Activated CD4-positive, alpha-beta T cell treated with anti-CD3 and anti-CD28 coated beads, Interleukin-2, amount 50 U/mL, for 24 hours (primary cell): ENCODE data around the gene ZNF329.
A peak's percentile ranks its signal among the peaks of the same experiment; 100 is the strongest.
"Not testable (repeated sequence)": the region's sequence is repeated elsewhere in the genome, so short reads cannot be mapped to it uniquely, and the experiment has no call there.

Source experiments
- DNase-seq, 2 donors: peaks; one replicate each; pipeline ENCODE4 v3.0.0-alpha.2; 2020; ENCODE audit warnings: low read depth in 1 of 2, low spot score in 1 of 2

ZNF329 gene

GRCh38 chr19:58150328-58150921, at the start of gene ZNF329:
Gene ZNF329 (minus strand): TSS chr19:58150789. CDS start chr19:58129503, 21,286 bp downstream.
- DNase-seq: peak; percentile 90 to 95

GRCh38 chr19:58196901-58197616, 46.5 kb upstream of the ZNF329 start:
- no peak for DNase-seq

- DNase-seq: no peak
Measured at GRCh38 chr19:58183817-58184215, 33.2 kb upstream of the ZNF329 start.

- peak; percentile 86 to 87 for DNase-seq
Measured at GRCh38 chr19:58182989-58183816, 32.6 kb upstream of the ZNF329 start, which contains the start of gene ZNF274. Gene ZNF274 (plus strand): TSS chr19:58183061. CDS start chr19:58183966, 905 bp downstream.

- peak in 1 of 2 donors; percentile 80 for DNase-seq
Measured at GRCh38 chr19:58182577-58182988, 32.0 kb upstream of the ZNF329 start.

GRCh38 chr19:58181902-58182576, 31.4 kb upstream of the ZNF329 start:
- DNase-seq: peak; percentile 30 to 35

GRCh38 chr19:58170860-58171259, 20.3 kb upstream of the ZNF329 start:
- DNase-seq: no peak

- no peak for DNase-seq
Measured at GRCh38 chr19:58166708-58167280, 16.2 kb upstream of the ZNF329 start.

- no peak for DNase-seq
Measured at GRCh38 chr19:58166268-58166667, 15.7 kb upstream of the ZNF329 start.

- no peak for DNase-seq
Measured at GRCh38 chr19:58157045-58157728, 6.6 kb upstream of the ZNF329 start.

GRCh38 chr19:58154679-58155648, 4.4 kb upstream of the ZNF329 start:
- peak; percentile 97 to 99 for DNase-seq

GRCh38 chr19:58154287-58154678, 3.7 kb upstream of the ZNF329 start:
- DNase-seq: no peak

- no peak for DNase-seq
Measured at GRCh38 chr19:58153386-58153785, 2.8 kb upstream of the ZNF329 start.

GRCh38 chr19:58147475-58147874, 3.1 kb downstream of the ZNF329 start:
- not testable (repeated sequence) for DNase-seq

GRCh38 chr19:58145849-58146248, 4.7 kb downstream of the ZNF329 start:
- DNase-seq: no peak

GRCh38 chr19:58134244-58134643, 16.3 kb downstream of the ZNF329 start:
- DNase-seq: no peak

- no peak for DNase-seq
Measured at GRCh38 chr19:58129284-58129683, 21.3 kb downstream of the ZNF329 start.

- DNase-seq: no peak
Measured at GRCh38 chr19:58128041-58128685, 22.4 kb downstream of the ZNF329 start.

- no peak for DNase-seq
Measured at GRCh38 chr19:58123354-58123753, 27.2 kb downstream of the ZNF329 start.
